ENCODE data around the gene NMRK1.

- no peak for TF ChIP-seq CTCF (IDR thresholded peaks at IDR 0.05)
- no peak for TF ChIP-seq POLR2A (IDR thresholded peaks at IDR 0.05)
Observed at GRCh38 chr9:75086541-75087288, 1.2 kb downstream of the NMRK1 start.

All from testis (tissue), 2 donors.